Activated naive CD4-positive, alpha-beta T cell treated with anti-CD3 and anti-CD28 coated beads, Interleukin-2, amount 10 ng/mL, durations not matched to agents 7 days and 5 days (primary cell): ENCODE results near the gene SSC5D.
A peak's percentile ranks its signal among the peaks of the same experiment; 100 is the strongest.
"Not testable (repeated sequence)": the region's sequence is repeated elsewhere in the genome, so short reads cannot be mapped to it uniquely, and the experiment has no call there.

ENCODE experiments used
- CTCF ChIA-PET: fragments of 350-600 bp; sonication (Branson Sonifier 250); formaldehyde crosslinking; loops from one replicate; lab custom pipeline; 2021; ENCODE audit warnings: antibody characterized with exemption; lab: Charles Lee
- DNase-seq: peaks from one replicate; pipeline ENCODE4 v3.0.0-alpha.2; 2020
- H3K27ac Mint-ChIP-seq: one replicate; pipeline ENCODE4 v1.8.0; 2021; ENCODE audit warnings: mild to moderate bottlenecking, moderate library complexity, mixed read lengths
- H3K27me3 Mint-ChIP-seq: one replicate; pipeline ENCODE4 v1.8.0; 2021; ENCODE audit warnings: mild to moderate bottlenecking, mixed read lengths
- H3K36me3 Mint-ChIP-seq: one replicate; pipeline ENCODE4 v1.8.0; 2021; ENCODE audit warnings: mixed read lengths
- H3K4me1 Mint-ChIP-seq: one replicate; pipeline ENCODE4 v1.8.0; 2021; ENCODE audit warnings: mixed read lengths
- H3K4me3 Mint-ChIP-seq: one replicate; pipeline ENCODE4 v1.8.0; 2021; ENCODE audit warnings: mild to moderate bottlenecking, moderate library complexity, mixed read lengths
- H3K9me3 Mint-ChIP-seq: one replicate; pipeline ENCODE4 v1.8.0; 2021; ENCODE audit warnings: mixed read lengths

SSC5D gene

DNA sequence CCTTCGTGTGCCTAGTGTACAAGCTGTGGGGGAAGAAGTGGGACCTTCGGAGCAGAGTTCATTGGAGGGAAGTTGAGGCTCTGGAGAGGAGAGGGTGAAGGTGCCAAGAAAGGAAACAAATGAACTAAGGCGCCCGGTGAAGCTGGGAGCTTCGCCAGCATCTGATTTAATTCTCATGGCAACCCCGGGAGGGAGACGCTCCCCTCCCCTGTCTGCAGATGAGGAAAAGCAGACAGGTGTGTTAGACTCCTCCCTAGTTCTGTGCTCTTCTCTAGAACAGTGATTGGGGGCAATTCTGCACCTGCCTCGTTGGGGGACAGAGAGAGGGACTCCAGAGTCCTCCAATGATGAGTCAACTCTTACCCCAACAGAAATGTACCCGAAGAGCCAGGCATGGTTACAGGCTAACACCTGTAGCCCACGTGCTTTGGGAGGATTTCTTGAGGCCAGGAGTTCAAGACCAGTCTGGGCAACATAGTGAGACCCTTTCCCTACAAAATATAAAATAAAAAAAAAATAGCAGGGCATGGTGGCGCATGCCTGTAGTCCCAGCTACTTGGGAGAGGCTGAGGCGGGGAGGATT is 4.2 kb downstream of the SSC5D start:
- H3K4me3 Mint-ChIP-seq = no peak overlapping the region
- H3K36me3 Mint-ChIP-seq = no peaks in the 10 kb centered on the region
- no peak overlapping the region for H3K27ac Mint-ChIP-seq
- CTCF ChIA-PET = interaction anchor here (0.9 to 3.2 kb wide), 2 partner anchors 12 to 31 kb away, joined by 3 to 12 read pairs; no protein-coding TSS in a partner anchor
- peaks cover 75% of the 10 kb centered on the region for H3K27me3 Mint-ChIP-seq
- no peaks in the 10 kb centered on the region for H3K9me3 Mint-ChIP-seq
- DNase-seq = no peak
- H3K4me1 Mint-ChIP-seq = no peaks in the 10 kb centered on the region

GRCh38 chr19:55493052-55493644 is 4.9 kb downstream of the SSC5D start:
- CTCF ChIA-PET = interaction anchor here (3.2 kb wide), 1 partner anchor 11 kb away, joined by 12 read pairs; no protein-coding TSS in a partner anchor
- Mint-ChIP-seq H3K27me3 (peaks cover 75% of the 10 kb centered on the region), H3K4me3 (no peak overlapping the region), H3K9me3 (no peaks in the 10 kb centered on the region), H3K4me1 (no peaks in the 10 kb centered on the region), H3K27ac (no peak overlapping the region), H3K36me3 (no peaks in the 10 kb centered on the region)
- DNase-seq = no peak

GRCh38 chr19:55493645-55494171 is 5.5 kb downstream of the SSC5D start:
- Mint-ChIP-seq H3K4me3 (no peak overlapping the region), H3K36me3 (no peaks in the 10 kb centered on the region), H3K27me3 (peaks cover 71% of the 10 kb centered on the region), H3K9me3 (no peaks in the 10 kb centered on the region), H3K27ac (no peak overlapping the region), H3K4me1 (no peaks in the 10 kb centered on the region)
- DNase-seq = no peak
- CTCF ChIA-PET = no interaction called here

DNA sequence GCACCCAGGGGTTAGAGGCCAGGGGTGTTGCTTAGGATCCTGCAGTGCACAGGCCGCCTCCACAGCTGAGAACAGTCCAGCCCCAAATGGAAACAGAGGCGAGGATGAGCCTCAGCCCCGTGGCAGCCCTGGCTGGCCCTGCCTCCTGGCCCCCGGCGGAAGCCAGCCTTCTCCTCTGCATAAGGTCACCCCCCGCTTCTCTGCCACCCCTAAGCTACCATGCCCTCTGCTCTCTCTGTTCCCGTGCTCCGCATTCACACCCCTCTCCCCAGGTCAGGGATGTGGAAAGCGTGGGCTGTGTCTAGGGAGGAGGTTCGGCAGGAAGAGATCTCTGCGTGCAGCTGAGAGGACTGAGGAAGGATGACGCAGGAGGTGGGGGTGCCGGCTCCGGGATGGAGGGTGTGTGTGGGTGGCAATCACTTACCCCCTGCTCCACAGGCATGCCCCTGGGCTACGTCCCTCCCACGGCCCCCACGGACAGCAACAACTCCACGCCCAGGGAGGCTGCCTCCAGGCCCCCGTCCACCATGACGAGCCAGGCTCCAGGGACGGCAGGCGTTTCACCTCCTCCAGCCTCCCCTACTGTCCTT is 6.0 kb downstream of the SSC5D start:
- H3K36me3 Mint-ChIP-seq = no peaks in the 10 kb centered on the region
- H3K27ac Mint-ChIP-seq = no peak overlapping the region
- no peaks in the 10 kb centered on the region for H3K4me1 Mint-ChIP-seq
- no peak overlapping the region for H3K4me3 Mint-ChIP-seq
- peaks cover 67% of the 10 kb centered on the region for H3K27me3 Mint-ChIP-seq
- CTCF ChIA-PET = interaction anchor here (1.8 kb wide), 1 partner anchor 10 kb away, joined by 11 read pairs; no protein-coding TSS in a partner anchor
- no peak for DNase-seq
- no peaks in the 10 kb centered on the region for H3K9me3 Mint-ChIP-seq

DNA sequence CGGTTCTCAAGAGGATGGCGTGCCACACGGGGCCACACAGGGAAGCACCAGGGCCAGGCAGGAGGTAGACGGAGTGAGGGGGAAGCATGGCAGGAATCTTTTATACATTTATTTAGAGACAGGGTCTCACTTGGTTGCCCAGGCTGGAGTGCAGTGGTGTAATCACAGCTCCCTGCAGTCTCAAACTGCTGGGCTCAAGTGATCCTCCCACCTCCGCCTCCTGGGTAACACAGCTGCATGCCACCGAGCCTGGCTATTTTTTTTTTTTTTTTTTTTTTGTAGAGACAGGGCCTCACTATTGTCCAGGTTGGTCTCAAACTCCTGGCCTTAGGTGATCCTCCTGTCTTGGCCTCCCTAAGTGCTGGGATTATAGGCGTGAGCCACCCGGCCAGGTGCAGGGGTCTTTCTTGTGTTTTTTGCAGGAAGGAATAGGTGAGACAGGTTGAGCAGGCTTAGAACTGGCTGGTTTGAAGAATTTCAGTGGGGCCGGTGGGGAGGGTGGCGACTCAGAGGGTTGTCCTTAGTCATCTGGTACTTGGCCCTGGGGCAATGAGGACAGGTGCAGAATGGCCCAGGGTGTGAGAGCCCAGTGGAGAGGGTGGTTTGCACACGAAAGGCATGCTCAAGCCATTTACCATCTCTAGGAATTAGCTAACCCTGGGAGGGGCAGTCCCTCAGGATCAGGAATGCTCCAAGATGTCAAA is 7.6 kb downstream of the SSC5D start:
- Mint-ChIP-seq H3K9me3 (no peaks in the 10 kb centered on the region), H3K4me3 (no peak overlapping the region), H3K4me1 (no peaks in the 10 kb centered on the region), H3K27ac (no peak overlapping the region), H3K27me3 (peaks cover 52% of the 10 kb centered on the region), H3K36me3 (no peaks in the 10 kb centered on the region)
- CTCF ChIA-PET = interaction anchor here (1.8 kb wide), 1 partner anchor 8 kb away, joined by 11 read pairs; no protein-coding TSS in a partner anchor
- DNase-seq = no peak

- H3K36me3 Mint-ChIP-seq, DNase-seq, H3K9me3 Mint-ChIP-seq, H3K4me1 Mint-ChIP-seq, H3K27ac Mint-ChIP-seq, CTCF ChIA-PET, H3K4me3 Mint-ChIP-seq: not testable (repeated sequence)
- peaks cover 45% of the 10 kb centered on the region for H3K27me3 Mint-ChIP-seq
These were observed 8.6 kb downstream of the SSC5D start for GRCh38 chr19:55496820-55497219.

DNA sequence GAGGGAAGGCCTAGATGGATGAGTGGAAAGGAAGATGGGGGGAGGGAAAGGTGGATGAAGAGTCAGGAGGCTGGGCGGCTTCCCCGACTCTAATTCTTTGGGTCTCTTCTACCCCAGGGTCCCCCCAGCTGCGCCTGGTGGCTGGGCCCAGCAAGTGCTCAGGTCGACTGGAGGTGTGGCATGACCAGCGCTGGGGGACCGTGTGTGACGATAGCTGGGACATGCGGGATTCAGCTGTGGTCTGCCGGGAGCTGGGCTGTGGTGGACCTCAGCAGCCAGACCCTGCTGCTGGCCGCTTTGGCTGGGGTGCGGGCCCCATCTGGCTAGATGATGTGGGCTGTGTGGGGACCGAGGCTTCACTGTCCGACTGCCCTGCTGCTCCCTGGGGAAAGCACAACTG is 9.5 kb downstream of the SSC5D start:
- Mint-ChIP-seq H3K36me3 (peaks cover 2% of the 10 kb centered on the region), H3K27ac (no peak overlapping the region), H3K9me3 (peaks cover 4% of the 10 kb centered on the region), H3K4me1 (peaks cover 5% of the 10 kb centered on the region), H3K27me3 (peaks cover 41% of the 10 kb centered on the region), H3K4me3 (no peak overlapping the region)
- CTCF ChIA-PET = no interaction called here
- DNase-seq = no peak

DNA sequence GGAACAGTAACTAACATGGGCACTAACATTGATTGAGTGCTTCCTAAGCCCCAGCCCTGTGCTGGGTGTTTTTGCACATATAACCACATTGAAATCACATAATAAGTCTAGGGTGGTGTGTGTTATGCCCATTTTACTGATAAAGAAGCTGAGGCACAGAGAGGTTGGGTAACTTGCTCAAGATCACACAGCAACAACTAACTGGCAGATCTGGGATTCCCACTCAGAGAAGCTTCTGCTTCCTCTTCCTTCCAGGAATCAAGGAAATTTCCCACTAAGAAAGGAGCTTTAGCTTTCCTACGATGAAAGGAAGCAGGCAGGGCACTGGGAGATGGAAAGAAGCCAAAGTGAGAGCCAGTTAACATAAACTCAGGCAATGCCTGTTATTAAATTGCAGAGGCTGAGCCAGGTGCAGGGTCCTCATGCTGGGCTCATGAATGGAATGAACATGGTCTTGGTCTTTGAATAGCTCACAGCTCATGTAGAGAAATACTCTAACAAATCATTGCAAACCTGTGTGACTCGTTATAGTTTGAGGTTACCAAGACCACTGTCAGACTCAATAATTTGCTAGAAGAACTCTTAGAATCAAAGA is 10.1 kb downstream of the SSC5D start:
- no peak overlapping the region for H3K27ac Mint-ChIP-seq
- CTCF ChIA-PET = no interaction called here
- DNase-seq = no peak
- peaks cover 40% of the 10 kb centered on the region for H3K27me3 Mint-ChIP-seq
- peaks cover 9% of the 10 kb centered on the region for H3K4me1 Mint-ChIP-seq
- H3K36me3 Mint-ChIP-seq = peaks cover 2% of the 10 kb centered on the region
- H3K4me3 Mint-ChIP-seq = no peak overlapping the region
- peaks cover 7% of the 10 kb centered on the region for H3K9me3 Mint-ChIP-seq

GRCh38 chr19:55500368-55500952 is 12.2 kb downstream of the SSC5D start:
- Mint-ChIP-seq H3K4me1 (peaks cover 18% of the 10 kb centered on the region), H3K9me3 (peaks cover 8% of the 10 kb centered on the region), H3K27me3 (peaks cover 36% of the 10 kb centered on the region), H3K36me3 (peaks cover 5% of the 10 kb centered on the region), H3K4me3 (no peak overlapping the region), H3K27ac (no peak overlapping the region)
- no peak for DNase-seq
- CTCF ChIA-PET = interaction anchor here (1.2 to 1.5 kb wide), 2 partner anchors 33 to 359 kb away, joined by 3 to 4 read pairs; no protein-coding TSS in a partner anchor

- CTCF ChIA-PET = interaction anchor here (1.0 to 3.7 kb wide), 2 partner anchors 57 to 361 kb away, joined by 3 to 27 read pairs; no protein-coding TSS in a partner anchor
- no peak overlapping the region for H3K27ac Mint-ChIP-seq
- DNase-seq = no peak
- H3K9me3 Mint-ChIP-seq = peaks cover 8% of the 10 kb centered on the region
- H3K4me1 Mint-ChIP-seq = peaks cover 18% of the 10 kb centered on the region
- no peak overlapping the region for H3K4me3 Mint-ChIP-seq
- peaks cover 25% of the 10 kb centered on the region for H3K27me3 Mint-ChIP-seq
- H3K36me3 Mint-ChIP-seq = peaks cover 5% of the 10 kb centered on the region
These were observed 14.1 kb downstream of the SSC5D start for GRCh38 chr19:55502197-55502952.

GRCh38 chr19:55503157-55503501 is 14.9 kb downstream of the SSC5D start:
- CTCF ChIA-PET = interaction anchor here (0.7 to 3.7 kb wide), 16 partner anchors 8 to 622 kb away, joined by 3 to 53 read pairs (median 7); partner anchors contain the start of genes C19orf85, NAT14 and ZNF628
- Mint-ChIP-seq H3K4me1 (peaks cover 22% of the 10 kb centered on the region), H3K27ac (no peak overlapping the region), H3K36me3 (peaks cover 5% of the 10 kb centered on the region), H3K27me3 (peaks cover 28% of the 10 kb centered on the region), H3K9me3 (peaks cover 8% of the 10 kb centered on the region), H3K4me3 (peak overlapping the region; percentile 70)
- no peak for DNase-seq

DNA sequence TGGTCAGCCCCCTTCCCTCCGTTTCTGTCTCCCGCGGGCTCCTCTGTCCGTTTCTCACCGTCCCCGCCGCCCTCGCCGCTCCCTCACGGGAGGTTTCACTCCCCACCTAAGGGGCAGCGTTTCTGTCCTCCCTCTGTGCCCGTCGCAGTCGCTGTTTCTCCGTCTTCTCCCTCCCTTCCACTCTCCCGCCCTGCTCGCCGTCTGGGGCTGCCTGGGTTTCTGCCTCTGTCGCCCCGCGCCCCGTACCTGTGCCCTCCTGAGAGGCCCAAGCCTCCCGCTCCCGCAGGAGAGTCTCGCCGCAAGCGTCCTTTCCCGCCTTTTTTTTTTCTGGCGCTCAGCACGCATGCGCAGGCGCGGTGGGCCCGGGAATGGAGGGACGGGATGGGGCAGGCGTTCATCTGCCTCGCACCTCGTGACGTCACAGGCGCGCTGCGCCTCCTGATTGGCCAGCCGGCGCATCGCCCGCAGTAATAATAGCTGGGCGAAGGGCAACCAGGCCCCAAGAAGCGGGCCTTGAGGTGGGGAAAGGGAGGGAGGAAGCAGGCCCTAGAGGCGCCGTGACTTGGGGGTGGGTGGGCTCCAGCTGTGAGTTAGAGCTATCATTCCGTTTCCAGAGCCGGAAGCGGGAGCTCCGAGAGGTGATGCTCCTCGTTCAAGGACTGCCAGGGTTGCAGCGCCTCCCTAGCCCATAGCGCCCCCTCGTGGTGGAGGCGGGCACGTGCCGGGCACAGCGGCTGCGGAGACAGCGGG is 15.4 kb downstream of the SSC5D start:
- CTCF ChIA-PET = interaction anchor here (0.6 to 3.7 kb wide), 36 partner anchors 9 to 623 kb away, joined by 3 to 53 read pairs (median 5); partner anchors contain the start of genes C19orf85, ISOC2, NAT14 and ZNF581
- peaks cover 8% of the 10 kb centered on the region for H3K9me3 Mint-ChIP-seq
- H3K27ac Mint-ChIP-seq = peak overlapping the region; percentile 79
- peaks cover 31% of the 10 kb centered on the region for H3K27me3 Mint-ChIP-seq
- peaks cover 5% of the 10 kb centered on the region for H3K36me3 Mint-ChIP-seq
- peak overlapping the region; percentile 70 for H3K4me3 Mint-ChIP-seq
- peak; percentile 92 for DNase-seq
- H3K4me1 Mint-ChIP-seq = peaks cover 24% of the 10 kb centered on the region
